SK-N-SH (cell line): ENCODE measurements around the gene SLC8A2. TPM values are rescaled to one million over a fixed set of nuclear protein-coding genes. Genes with fewer than 3 reads are reported as not detected.
"Not testable (repeated sequence)": the region's sequence is repeated elsewhere in the genome, so short reads cannot be mapped to it uniquely, and the experiment has no call there.

ENCODE experiments used
- CTCF ChIA-PET: fragments of 300-600, 350-600 bp; formaldehyde crosslinking; extraction: SDS; loops from one replicate; lab custom pipeline; 2021; lab: Yijun Ruan, JAX
- POLR2A ChIA-PET: fragments of 350-600 bp; sonication (Branson Sonifier 250); formaldehyde crosslinking; extraction: SDS; loops from one replicate; lab custom pipeline; 2020; ENCODE audit warnings: antibody characterized with exemption, inconsistent platforms; lab: Yijun Ruan, JAX
- DNase-seq: peaks from one replicate; pipeline ENCODE4 v3.0.0; 2012
- H2AFZ ChIP-seq: fragments of 200-600 bp; sonication (generic); 2 replicates; pipeline ENCODE4 v1.8.1; 2016; ENCODE audit warnings: antibody characterized with exemption, mild to moderate bottlenecking, low read depth
- H3F3A ChIP-seq: fragments of 200-600 bp; sonication (generic); replicated peaks from 2 replicates; pipeline ENCODE3; 2016; ENCODE audit warnings: antibody characterized with exemption, mild to moderate bottlenecking; ENCODE audit not compliant: insufficient read depth
- H3K27ac ChIP-seq, 2 experiments: fragments of 200-500 bp in 1 of 2; fragments of 200-600 bp in 1 of 2; sonication (Bioruptor generic) in 1 of 2; sonication (generic), shearing (Covaris generic) in 1 of 2; 2 replicates each; pipeline versions ENCODE4 v1.5.1 to v1.6.1; 2014 to 2016; ENCODE audit warnings: low read depth in 2 of 2, inconsistent platforms in 1 of 2, low read length in 1 of 2, mild to moderate bottlenecking in 1 of 2, mixed read lengths in 1 of 2
- H3K27me3 ChIP-seq: fragments of 200-600 bp; sonication (generic), shearing (Covaris generic); 2 replicates; pipeline ENCODE4 v1.6.1; 2016; ENCODE audit warnings: mixed run types; ENCODE audit not compliant: insufficient read depth
- H3K36me3 ChIP-seq, 2 experiments: fragments of 200-500 bp in 1 of 2; fragments of 200-600 bp in 1 of 2; sonication (Bioruptor generic) in 1 of 2; sonication (generic) in 1 of 2; replicated peaks in 1 of 2; 2 replicates each; pipeline versions ENCODE3 to v1.5.1; 2014 to 2016; ENCODE audit warnings: low read length in 1 of 2, mild to moderate bottlenecking in 1 of 2; ENCODE audit not compliant: insufficient read depth in 2 of 2, control insufficient read depth in 1 of 2
- H3K4me1 ChIP-seq, 2 experiments: fragments of 200-500 bp in 1 of 2; fragments of 200-600 bp in 1 of 2; sonication (Bioruptor generic) in 1 of 2; sonication (generic), shearing (Covaris generic) in 1 of 2; 2 replicates each; pipeline versions ENCODE4 v1.5.1 to v1.6.1; 2014 to 2016; ENCODE audit warnings: low read depth in 1 of 2, low read length in 1 of 2, mixed run types in 1 of 2; ENCODE audit not compliant: insufficient read depth in 2 of 2, control insufficient read depth in 1 of 2
- H3K4me2 ChIP-seq: fragments of 200-600 bp; sonication (generic), shearing (Covaris generic); 2 replicates; pipeline ENCODE4 v1.6.1; 2017; ENCODE audit warnings: mixed run types
- H3K4me3 ChIP-seq, 2 experiments: fragments of 200-500 bp in 1 of 2; fragments of 200-600 bp in 1 of 2; sonication (Bioruptor generic) in 1 of 2; sonication (generic), shearing (Covaris generic) in 1 of 2; 2 replicates each; pipeline versions ENCODE4 v1.5.1 to v1.8.1; 2014 to 2016; ENCODE audit warnings: low read depth in 2 of 2, inconsistent platforms in 1 of 2, low read length in 1 of 2, mild to moderate bottlenecking in 1 of 2, mixed read lengths in 1 of 2, moderate library complexity in 1 of 2
- H3K79me2 ChIP-seq: fragments of 200-600 bp; sonication (generic); 2 replicates; pipeline ENCODE4 v1.8.1; 2017; ENCODE audit warnings: mild to moderate bottlenecking; ENCODE audit not compliant: insufficient read depth
- H3K9ac ChIP-seq: fragments of 200-600 bp; sonication (generic); 2 replicates; pipeline ENCODE4 v1.6.1; 2017; ENCODE audit warnings: mixed run types
- H3K9me2 ChIP-seq: fragments of 200-600 bp; sonication (generic); 2 replicates; pipeline ENCODE4 v1.6.1; 2017; ENCODE audit warnings: mixed run types
- H3K9me3 ChIP-seq: fragments of 200-600 bp; sonication (generic); 2 replicates; pipeline ENCODE4 v1.6.1; 2017; ENCODE audit warnings: mixed run types, mild to moderate bottlenecking, moderate library complexity
- H4K20me1 ChIP-seq: fragments of 200-600 bp; sonication (generic); 2 replicates; pipeline ENCODE4 v1.6.1; 2017; ENCODE audit warnings: mild to moderate bottlenecking, mixed run types; ENCODE audit not compliant: insufficient read depth
- CHD2 ChIP-seq: fragments of 150-350 bp; IDR thresholded peaks from 2 replicates; pipeline ENCODE4 v1.6.1; 2018; ENCODE audit warnings: low read length; ENCODE audit not compliant: partially characterized antibody
- ELF1 ChIP-seq: IDR thresholded peaks from 2 replicates; pipeline ENCODE4 v1.4.0; 2012
- EP300 ChIP-seq, 2 experiments: IDR thresholded peaks; 2 replicates each; pipeline versions ENCODE4 v1.4.0 to v1.6.1; 2012; ENCODE audit warnings: borderline replicate concordance in 1 of 2, low read depth in 1 of 2, low read length in 1 of 2
- FOSL2 ChIP-seq: IDR thresholded peaks from 2 replicates; pipeline ENCODE4 v1.4.0; 2012; ENCODE audit warnings: low read depth, mild to moderate bottlenecking, moderate library complexity, borderline replicate concordance
- GABPA ChIP-seq: IDR thresholded peaks from 2 replicates; pipeline ENCODE4 v1.4.0; 2012; ENCODE audit warnings: low read depth, mild to moderate bottlenecking
- GATA2 ChIP-seq: sonication (generic); formaldehyde crosslinking; IDR thresholded peaks from 2 replicates; pipeline ENCODE4 v1.5.0; 2020; ENCODE audit warnings: mild to moderate bottlenecking, missing genetic modification reagents
- NFIC ChIP-seq: IDR thresholded peaks from 2 replicates; pipeline ENCODE4 v1.4.0; 2012; ENCODE audit warnings: borderline replicate concordance
- NRF1 ChIP-seq: IDR thresholded peaks from 2 replicates; pipeline ENCODE4 v1.6.1; 2012; ENCODE audit warnings: low read depth, mild to moderate bottlenecking, low read length
- PBX3 ChIP-seq: IDR thresholded peaks from 2 replicates; pipeline ENCODE4; 2012
- RAD21 ChIP-seq: IDR thresholded peaks from 2 replicates; pipeline ENCODE4 v1.6.1; 2012; ENCODE audit warnings: mild to moderate bottlenecking, low read length
- RCOR1 ChIP-seq: fragments of 150-350 bp; IDR thresholded peaks from 2 replicates; pipeline ENCODE4 v1.6.1; 2017; ENCODE audit warnings: antibody characterized with exemption, low read length
- SIN3A ChIP-seq: IDR thresholded peaks from 2 replicates; pipeline ENCODE4 v1.6.1; 2012; ENCODE audit warnings: low read depth, mild to moderate bottlenecking, low read length, moderate library complexity, borderline replicate concordance
- TEAD4 ChIP-seq: IDR thresholded peaks from 2 replicates; pipeline ENCODE4 v1.4.0; 2012; ENCODE audit warnings: mild to moderate bottlenecking, borderline replicate concordance; ENCODE audit not compliant: insufficient read depth
- USF2 ChIP-seq: fragments of 150-350 bp; IDR thresholded peaks from 2 replicates; pipeline ENCODE4 v1.6.1; 2017; ENCODE audit warnings: antibody characterized with exemption, low read length, low read depth, borderline replicate concordance
- YY1 ChIP-seq: IDR thresholded peaks from 2 replicates; pipeline ENCODE4 v1.4.0; 2012; ENCODE audit warnings: low read depth, mild to moderate bottlenecking
- WGBS: methylation state at CpG from one replicate; pipeline ENCODE4 v1.1.6; 2017; ENCODE audit warnings: low lambda C conversion rate; 5-methylcytosine and 5-hydroxymethylcytosine counted together
- polyA plus RNA-seq, 3 experiments: library from polyadenylated mRNA; depleted of rRNA; stranded (reverse); fragments of >200 nt; gene quantifications; 2 replicates each; pipeline ENCODE4 v1.2.3, GENCODE V29; 2012

Gene SLC8A2
- polyA plus RNA-seq, 1 of the 3 experiments (the other 2 are of a cell fraction), result 0.58 TPM

- POLR2A ChIA-PET, H3K27me3 ChIP-seq, H2AFZ ChIP-seq, H3K9me3 ChIP-seq, H4K20me1 ChIP-seq, H3K79me2 ChIP-seq, H3K9me2 ChIP-seq, H3F3A ChIP-seq, H3K27ac ChIP-seq, H3K9ac ChIP-seq, H3K4me1 ChIP-seq, H3K4me2 ChIP-seq, DNase-seq, H3K4me3 ChIP-seq: not testable (repeated sequence)
- CTCF ChIA-PET, result interaction anchor here (1.3 to 3.3 kb wide), 2 partner anchors 7 to 35 kb away, joined by 9 to 11 read pairs; partner anchors contain the start of gene DHX34
- WGBS, result 71% methylated on average over 5 of the region's 5 CpGs
- peaks cover 0 to 32% of the 10 kb centered on the region in 2 experiments for H3K36me3 ChIP-seq
Observed at GRCh38 chr19:47383890-47384289, 87.8 kb downstream of the SLC8A2 start.

GRCh38 chr19:47381653-47382279 is 89.9 kb downstream of the SLC8A2 start:
- H3K79me2 ChIP-seq, result no peaks in the 10 kb centered on the region
- no peaks in the 10 kb centered on the region for H3K27me3 ChIP-seq
- peaks cover 9% of the 10 kb centered on the region for H3F3A ChIP-seq
- no peaks in the 10 kb centered on the region for H3K4me1 ChIP-seq
- H4K20me1 ChIP-seq, result no peaks in the 10 kb centered on the region
- DNase-seq, result no peak
- POLR2A ChIA-PET, result no interaction called here
- H3K36me3 ChIP-seq, result peaks cover 0 to 43% of the 10 kb centered on the region in 2 experiments
- no peaks in the 10 kb centered on the region for H3K9me2 ChIP-seq
- no peak overlapping the region for H3K4me2 ChIP-seq
- H3K9me3 ChIP-seq, result no peaks in the 10 kb centered on the region
- H3K27ac ChIP-seq, result no peak overlapping the region
- TF ChIP-seq PBX3 (no peak), GATA2 (CRISPR knock-in tag) (no peak), GABPA (no peak), ELF1 (no peak), SIN3A (no peak), CHD2 (no peak), RAD21 (no peak), FOSL2 (no peak), RCOR1 (no peak), NRF1 (no peak), EP300 (IDR thresholded peaks at IDR 0.05; ENCODE audit: borderline replicate concordance in 1 of 2, low read depth in 1 of 2, low read length in 1 of 2) (no peak), USF2 (no peak), NFIC (no peak), YY1 (no peak), TEAD4 (no peak)
- no peak overlapping the region for H3K4me3 ChIP-seq
- H2AFZ ChIP-seq, result no peak overlapping the region
- CTCF ChIA-PET, result interaction anchor here (1.3 to 2.4 kb wide), 3 partner anchors 10 to 97 kb away, joined by 4 to 14 read pairs (median 5); no protein-coding TSS in a partner anchor
- 93% methylated on average over 3 of the region's 11 CpGs for WGBS
- no peak overlapping the region for H3K9ac ChIP-seq
